ENCODE results near the gene MLLT3.
"Not testable (repeated sequence)": the region's sequence is repeated elsewhere in the genome, so short reads cannot be mapped to it uniquely, and the experiment has no call there.

Gene MLLT3

GRCh38 chr9:20622330-20623020, at the start of gene MLLT3:
TSS of gene MLLT3 (minus strand) at chr9:20622499.
- DNase-seq (ENCODE audit: low read depth) = peak; percentile 96

- DNase-seq (ENCODE audit: low read depth) = no peak
Measured at GRCh38 chr9:20671635-20672034, 49.3 kb upstream of the MLLT3 start.

DNA sequence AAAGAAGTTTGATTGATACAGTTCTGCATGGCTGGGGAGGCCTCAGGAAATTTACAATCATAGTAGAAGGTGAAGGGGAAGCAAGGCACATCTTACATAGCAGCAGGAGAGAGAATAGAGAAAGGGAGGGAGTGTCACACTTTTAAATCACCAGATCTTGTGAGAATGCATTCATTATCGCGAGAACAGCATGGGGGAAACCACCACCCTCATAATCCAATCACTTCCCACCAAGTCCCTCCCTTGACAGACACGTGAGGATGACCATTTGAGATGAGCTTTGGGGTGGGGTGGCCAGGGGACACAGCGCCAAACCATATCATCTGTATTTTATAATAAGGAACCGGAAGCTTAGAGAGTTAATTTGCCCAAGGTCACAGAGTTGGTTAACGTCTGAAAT, 48.1 kb upstream of the MLLT3 start:
- no peak for DNase-seq (ENCODE audit: low read depth)

DNA sequence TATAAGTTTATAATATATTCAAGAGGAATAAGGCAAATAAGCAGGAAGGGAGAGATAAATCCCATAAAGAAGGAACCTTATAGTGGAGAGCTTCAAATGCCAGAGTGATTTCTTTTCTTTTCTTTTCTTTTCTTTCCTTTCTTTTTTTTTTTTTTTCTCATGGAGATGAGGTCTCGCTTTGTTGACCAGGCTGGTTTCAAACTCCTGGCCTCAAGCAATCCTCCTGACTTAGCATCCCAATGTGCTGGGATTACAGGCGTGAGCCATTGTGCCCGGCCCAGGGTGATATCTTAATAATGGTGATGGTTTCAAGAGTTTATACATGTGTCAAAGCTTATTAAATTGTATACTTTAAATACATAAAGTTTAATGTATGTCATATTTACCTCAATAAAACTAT, 42.2 kb upstream of the MLLT3 start:
- no peak for DNase-seq (ENCODE audit: low read depth)

- no peak for DNase-seq (ENCODE audit: low read depth)
Measured at GRCh38 chr9:20663133-20663532, 40.8 kb upstream of the MLLT3 start.

DNA sequence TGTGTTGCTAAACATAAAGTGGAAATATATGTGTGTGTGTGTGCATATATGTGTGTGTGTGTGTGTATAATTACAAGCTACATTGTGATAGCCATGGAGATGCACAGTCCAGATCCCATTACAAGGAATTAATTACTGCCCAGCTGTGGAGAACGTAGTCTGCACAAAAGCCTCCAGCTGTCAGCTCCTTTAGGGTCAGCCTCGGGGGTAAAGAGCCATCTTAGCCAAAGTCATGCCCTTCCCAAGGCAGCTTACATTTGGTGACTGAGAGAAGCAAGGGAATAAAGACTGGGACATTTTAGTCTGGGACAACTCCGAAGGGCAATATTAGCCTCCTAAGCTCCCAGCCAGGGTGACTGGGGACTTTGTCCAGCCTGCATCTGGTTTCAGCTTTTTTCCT, 39.9 kb upstream of the MLLT3 start:
- DNase-seq (ENCODE audit: low read depth) = no peak

GRCh38 chr9:20659474-20659967, 37.2 kb upstream of the MLLT3 start:
- no peak for DNase-seq (ENCODE audit: low read depth)

DNA sequence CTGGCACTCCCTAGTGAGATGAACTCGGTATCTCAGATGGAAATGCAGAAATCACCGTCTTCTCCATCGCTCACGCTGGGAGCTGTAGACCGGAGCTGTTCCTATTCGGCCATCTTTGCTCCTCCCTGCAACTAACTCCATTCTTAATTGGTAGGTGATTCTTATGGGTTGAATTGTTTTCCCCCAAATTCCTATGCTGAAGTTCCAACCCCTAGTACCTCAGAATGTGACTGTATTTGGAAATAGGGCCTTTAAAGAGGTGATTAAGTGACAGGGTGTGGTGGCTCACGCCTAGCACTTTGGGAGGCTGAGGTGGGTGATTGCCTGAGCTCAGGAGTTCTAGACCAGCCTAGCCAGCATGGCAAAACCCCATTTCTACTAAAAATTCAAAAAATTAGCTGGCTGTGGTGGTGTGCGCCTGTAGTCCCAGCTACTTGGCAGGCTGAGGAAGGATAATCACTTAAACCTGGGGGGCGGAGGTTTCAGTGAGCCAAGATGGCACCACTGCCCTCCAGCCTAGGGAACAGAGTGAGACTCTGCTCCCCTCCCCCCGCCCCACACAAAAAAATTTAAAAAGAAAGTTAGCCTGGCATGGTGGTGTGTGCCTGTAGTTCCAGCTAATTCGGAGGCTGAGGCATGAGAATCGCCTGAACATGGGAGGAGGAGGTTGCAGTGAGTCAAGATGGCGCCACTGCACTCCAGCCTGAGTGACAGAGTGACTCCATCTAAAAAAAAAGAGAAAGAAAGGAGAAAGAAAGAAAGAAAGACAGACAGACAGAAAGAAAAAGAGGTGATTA, 36.6 kb upstream of the MLLT3 start:
- no peak for DNase-seq (ENCODE audit: low read depth)

DNA sequence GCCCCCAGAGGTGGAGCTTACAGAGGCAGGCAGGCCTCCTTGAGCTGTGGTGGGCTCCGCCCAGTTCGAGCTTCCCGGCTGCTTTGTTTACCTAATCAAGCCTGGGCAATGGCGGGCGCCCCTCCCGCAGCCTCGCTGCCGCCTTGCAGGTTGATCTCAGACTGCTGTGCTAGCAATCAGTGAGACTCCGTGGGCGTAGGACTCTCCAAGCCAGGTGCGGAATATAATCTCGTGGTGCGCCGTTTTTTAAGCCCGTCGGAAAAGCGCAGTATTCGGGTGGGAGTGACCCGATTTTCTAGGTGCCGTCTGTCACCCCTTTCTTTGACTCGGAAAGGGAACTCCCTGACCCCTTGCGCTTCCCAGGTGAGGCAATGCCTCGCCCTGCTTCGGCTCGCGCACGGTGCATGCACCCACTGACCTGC, 36.0 kb upstream of the MLLT3 start:
- DNase-seq (ENCODE audit: low read depth) = not testable (repeated sequence)

- DNase-seq (ENCODE audit: low read depth) = no peak
Measured at GRCh38 chr9:20651939-20652338, 29.6 kb upstream of the MLLT3 start.

DNA sequence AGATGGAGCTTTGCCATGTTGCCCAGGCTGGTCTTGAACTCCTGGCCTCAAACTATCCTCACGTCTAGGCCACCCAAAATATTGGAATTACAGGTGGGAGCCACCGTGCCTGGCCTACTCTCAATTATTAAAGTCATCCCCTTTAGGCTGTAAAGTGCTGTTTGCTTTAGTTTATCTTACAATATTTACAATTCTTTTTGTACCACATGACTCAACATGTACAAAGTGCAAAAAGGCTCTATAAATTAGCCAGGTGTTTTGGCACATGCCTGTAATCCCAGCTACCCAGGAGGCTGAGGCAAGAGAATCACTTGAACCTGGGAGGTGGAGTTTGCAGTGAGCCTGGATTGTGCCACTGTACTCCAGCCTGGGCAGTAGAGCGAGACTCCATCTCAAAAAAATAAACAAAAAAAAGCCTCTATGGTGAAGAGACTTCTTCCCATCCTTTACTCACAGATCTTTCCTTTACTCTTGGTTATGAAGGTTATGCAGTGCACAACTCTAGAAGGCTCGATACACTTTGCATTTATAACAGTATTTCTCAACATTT, 28.5 kb upstream of the MLLT3 start:
- no peak for DNase-seq (ENCODE audit: low read depth)

GRCh38 chr9:20650313-20650712, 28.0 kb upstream of the MLLT3 start:
- DNase-seq (ENCODE audit: low read depth) = no peak

GRCh38 chr9:20649381-20649780, 27.1 kb upstream of the MLLT3 start:
- no peak for DNase-seq (ENCODE audit: low read depth)

DNA sequence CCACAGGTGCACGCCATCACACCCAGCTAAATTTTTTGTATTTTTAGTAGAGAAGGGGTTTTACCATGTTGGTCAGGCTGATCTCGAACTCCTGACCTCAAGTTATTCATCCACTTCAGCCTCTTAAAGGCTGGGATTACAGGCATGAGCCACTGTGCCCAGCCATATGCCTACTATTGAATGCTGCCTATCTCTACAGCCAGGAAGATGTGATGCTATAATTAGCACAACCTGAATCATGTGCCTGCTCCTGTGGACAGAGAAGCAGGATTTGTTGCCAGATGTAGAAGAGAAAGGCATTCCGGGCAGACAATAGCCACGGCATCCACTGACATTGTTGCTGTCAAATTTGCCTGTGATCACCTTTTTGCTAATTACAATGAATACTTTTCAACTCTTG, 24.4 kb upstream of the MLLT3 start:
- DNase-seq (ENCODE audit: low read depth) = no peak

DNA sequence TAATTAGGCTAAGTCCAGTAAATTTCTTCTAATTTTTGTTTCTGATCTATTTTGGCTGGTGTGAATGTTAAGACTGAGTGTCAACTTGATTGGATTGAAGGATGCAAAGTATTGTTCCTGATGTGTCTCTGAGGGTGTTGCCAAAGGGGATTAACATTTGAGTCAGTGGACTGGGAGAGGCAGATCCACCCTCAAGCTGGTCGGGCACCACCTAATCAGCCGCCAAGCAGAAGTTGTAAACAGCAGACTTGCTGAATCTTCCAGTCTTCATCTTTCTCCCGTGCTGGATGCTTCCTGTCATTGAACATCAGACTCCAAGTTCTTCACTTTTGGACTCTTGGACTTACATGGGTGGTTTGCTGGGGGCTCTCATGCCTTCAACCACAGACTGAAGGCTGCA, 21.4 kb upstream of the MLLT3 start:
- DNase-seq (ENCODE audit: low read depth) = no peak

- no peak for DNase-seq (ENCODE audit: low read depth)
Measured at GRCh38 chr9:20642045-20642444, 19.7 kb upstream of the MLLT3 start.

- peak; percentile 33 for DNase-seq (ENCODE audit: low read depth)
Measured at GRCh38 chr9:20640331-20641187, 18.3 kb upstream of the MLLT3 start.

DNA sequence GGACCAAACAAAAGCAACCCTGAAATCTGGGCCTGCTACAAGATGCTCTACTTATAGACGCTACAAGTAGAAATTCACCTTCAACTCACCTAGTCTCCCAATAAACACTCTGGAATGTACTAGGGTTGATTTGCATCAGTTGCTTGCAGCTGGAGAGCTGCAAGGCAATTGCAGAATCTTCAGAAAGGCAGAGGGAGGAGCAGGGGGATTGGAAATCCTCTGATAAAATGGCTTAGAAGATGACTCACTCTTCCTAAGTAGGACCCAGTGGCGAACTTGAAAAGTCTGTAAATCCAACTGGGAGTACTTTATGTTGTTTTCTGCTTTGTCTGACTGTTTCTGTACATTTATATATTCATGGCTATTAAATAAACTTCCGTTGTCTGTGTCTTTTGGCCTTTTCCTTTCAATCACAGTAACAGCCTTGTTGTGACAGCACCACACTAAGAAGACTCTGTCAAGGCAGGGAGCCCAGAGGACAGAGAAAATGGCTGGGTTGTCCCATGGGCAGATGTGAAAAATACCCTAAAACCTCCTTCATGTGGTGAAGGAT, 14.7 kb upstream of the MLLT3 start:
- DNase-seq (ENCODE audit: low read depth) = no peak

GRCh38 chr9:20634895-20635294, 12.6 kb upstream of the MLLT3 start:
- no peak for DNase-seq (ENCODE audit: low read depth)

- DNase-seq (ENCODE audit: low read depth) = no peak
Measured at GRCh38 chr9:20632705-20633104, 10.4 kb upstream of the MLLT3 start.

GRCh38 chr9:20630241-20630943, 8.1 kb upstream of the MLLT3 start:
- peak; percentile 47 for DNase-seq (ENCODE audit: low read depth)
